ENCODE data around the gene PDE3A. TPM values are rescaled to one million over a fixed set of nuclear protein-coding genes. Genes with fewer than 3 reads are reported as not detected.

Gene PDE3A
- total RNA-seq, 1 experiment from 2014 or later: 0.36 TPM

GRCh38 chr12:20497707-20498106, 129.4 kb downstream of the PDE3A start:
- ChIA-PET CTCF (no interaction called here), POLR2A (no interaction called here)
- Histone ChIP-seq H3K4me1 (no peaks in the 10 kb centered on the region), H3K4me3 (ENCODE audit: low read depth, low read length) (no peak overlapping the region), H3K9me3 (no peaks in the 10 kb centered on the region), H3K36me3 (ENCODE audit: control insufficient read depth, insufficient read depth, low read length) (no peaks in the 10 kb centered on the region), H3K27me3 (replicated peaks; ENCODE audit: control insufficient read depth, insufficient read depth, low read length) (no peaks in the 10 kb centered on the region)
- no peak overlapping the region for H3K4me3 Mint-ChIP-seq (ENCODE audit: unreplicated experiment)
- H3K27me3 Mint-ChIP-seq (ENCODE audit: insufficient read depth, unreplicated experiment): no peaks in the 10 kb centered on the region
- intact Hi-C loops (cut with micrococcal nuclease; ENCODE audit: unreplicated experiment): no loop called here
- no peaks in the 10 kb centered on the region for H3K36me3 Mint-ChIP-seq (ENCODE audit: insufficient read depth, unreplicated experiment)
- no peaks in the 10 kb centered on the region for H3K4me1 Mint-ChIP-seq (ENCODE audit: low read depth, unreplicated experiment)
- no peak for TF ChIP-seq CTCF (IDR thresholded peaks at IDR 0.05; ENCODE audit: insufficient read depth in 1 of 2, low read depth in 1 of 2, low read length in 1 of 2, severe bottlenecking in 1 of 2, unreplicated experiment in 1 of 2)
- no peak overlapping the region for H3K27ac Mint-ChIP-seq (ENCODE audit: unreplicated experiment)
- BruUV-seq (replicated peaks): no TSS peak
- H3K9me3 Mint-ChIP-seq (ENCODE audit: unreplicated experiment): no peaks in the 10 kb centered on the region
- no peak for DNase-seq

DNA sequence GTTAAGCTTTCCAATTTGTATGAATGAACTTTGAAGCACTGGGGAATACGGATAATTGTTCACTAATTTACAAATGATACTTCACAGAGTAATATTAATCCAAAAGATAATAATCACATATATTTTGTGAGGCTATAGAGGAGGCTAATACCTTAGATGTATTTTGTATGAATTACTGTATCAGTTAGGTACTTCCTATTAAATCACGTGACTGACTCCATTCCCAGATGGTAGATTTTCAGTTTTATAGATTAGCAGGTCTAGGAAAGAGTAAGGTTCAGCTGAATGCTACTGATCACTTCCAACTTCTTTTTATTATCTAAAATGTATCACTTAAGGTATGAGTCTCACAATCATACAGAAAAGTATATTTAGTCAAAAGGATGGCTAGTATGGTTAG, 133.6 kb downstream of the PDE3A start:
- Mint-ChIP-seq H3K4me1 (ENCODE audit: low read depth, unreplicated experiment) (no peaks in the 10 kb centered on the region), H3K9me3 (ENCODE audit: unreplicated experiment) (no peaks in the 10 kb centered on the region), H3K36me3 (ENCODE audit: insufficient read depth, unreplicated experiment) (no peaks in the 10 kb centered on the region), H3K4me3 (ENCODE audit: unreplicated experiment) (no peak overlapping the region), H3K27ac (ENCODE audit: unreplicated experiment) (no peak overlapping the region), H3K27me3 (ENCODE audit: insufficient read depth, unreplicated experiment) (no peaks in the 10 kb centered on the region)
- POLR2A ChIA-PET: no interaction called here
- no TSS peak for BruUV-seq (replicated peaks)
- no peaks in the 10 kb centered on the region for H3K4me1 ChIP-seq
- no peak for DNase-seq
- H3K4me3 ChIP-seq (ENCODE audit: low read depth, low read length): no peak overlapping the region
- no peaks in the 10 kb centered on the region for H3K36me3 ChIP-seq (ENCODE audit: control insufficient read depth, insufficient read depth, low read length)
- no peaks in the 10 kb centered on the region for H3K9me3 ChIP-seq
- no peak for TF ChIP-seq CTCF (IDR thresholded peaks at IDR 0.05; ENCODE audit: insufficient read depth in 1 of 2, low read depth in 1 of 2, low read length in 1 of 2, severe bottlenecking in 1 of 2, unreplicated experiment in 1 of 2)
- no peaks in the 10 kb centered on the region for H3K27me3 ChIP-seq (replicated peaks; ENCODE audit: control insufficient read depth, insufficient read depth, low read length)
- CTCF ChIA-PET: no interaction called here
- intact Hi-C loops (cut with micrococcal nuclease; ENCODE audit: unreplicated experiment): no loop called here

GRCh38 chr12:20503858-20504257, 135.5 kb downstream of the PDE3A start:
- no TSS peak for BruUV-seq (replicated peaks)
- H3K27me3 Mint-ChIP-seq (ENCODE audit: insufficient read depth, unreplicated experiment): no peaks in the 10 kb centered on the region
- no peaks in the 10 kb centered on the region for H3K36me3 Mint-ChIP-seq (ENCODE audit: insufficient read depth, unreplicated experiment)
- no peak overlapping the region for H3K27ac Mint-ChIP-seq (ENCODE audit: unreplicated experiment)
- Histone ChIP-seq H3K27me3 (replicated peaks; ENCODE audit: control insufficient read depth, insufficient read depth, low read length) (no peaks in the 10 kb centered on the region), H3K4me1 (no peaks in the 10 kb centered on the region), H3K9me3 (no peaks in the 10 kb centered on the region), H3K4me3 (ENCODE audit: low read depth, low read length) (no peak overlapping the region), H3K36me3 (ENCODE audit: control insufficient read depth, insufficient read depth, low read length) (no peaks in the 10 kb centered on the region)
- TF ChIP-seq CTCF (IDR thresholded peaks at IDR 0.05; ENCODE audit: insufficient read depth in 1 of 2, low read depth in 1 of 2, low read length in 1 of 2, severe bottlenecking in 1 of 2, unreplicated experiment in 1 of 2): no peak
- H3K4me1 Mint-ChIP-seq (ENCODE audit: low read depth, unreplicated experiment): no peaks in the 10 kb centered on the region
- intact Hi-C loops (cut with micrococcal nuclease; ENCODE audit: unreplicated experiment): no loop called here
- CTCF ChIA-PET: no interaction called here
- POLR2A ChIA-PET: no interaction called here
- no peak overlapping the region for H3K4me3 Mint-ChIP-seq (ENCODE audit: unreplicated experiment)
- no peaks in the 10 kb centered on the region for H3K9me3 Mint-ChIP-seq (ENCODE audit: unreplicated experiment)
- DNase-seq: no peak
